SK-N-SH treated with all-trans-retinoic acid at 6 μM for 48 hours (cell line): ENCODE measurements around the gene TNNI2.

Experiments
- ARNTL ChIP-seq: fragments of 450-650 bp; formaldehyde crosslinking; IDR thresholded peaks from 2 replicates; pipeline ENCODE4 v1.5.0; 2020; ENCODE audit warnings: low read depth, mild to moderate bottlenecking, moderate library complexity, borderline replicate concordance
- BACH2 ChIP-seq: fragments of 250-450 bp; sonication (Bioruptor Pico); IDR thresholded peaks from 2 replicates; pipeline ENCODE4 v1.9.0; 2021; ENCODE audit warnings: mild to moderate bottlenecking, borderline replicate concordance
- ESRRG ChIP-seq: fragments of 250-450 bp; sonication (Bioruptor Pico); IDR thresholded peaks from 2 replicates; pipeline ENCODE4 v1.6.1; 2021; ENCODE audit warnings: mild to moderate bottlenecking
- GLIS3 ChIP-seq: fragments of 250-450 bp; sonication (Bioruptor Pico); IDR thresholded peaks from 2 replicates; pipeline ENCODE4 v1.5.0; 2020; ENCODE audit warnings: mild to moderate bottlenecking, moderate library complexity
- OSR1 ChIP-seq: fragments of 250-450 bp; sonication (Bioruptor Pico); IDR thresholded peaks from 2 replicates; pipeline ENCODE4 v1.8.0; 2022; ENCODE audit warnings: moderate library complexity, mild to moderate bottlenecking, inconsistent platforms
- ZC3H10 ChIP-seq: fragments of 250-450 bp; sonication (Bioruptor Pico); IDR thresholded peaks from 2 replicates; pipeline ENCODE4 v1.5.1; 2021; ENCODE audit warnings: mild to moderate bottlenecking, moderate library complexity
- ZFP3 ChIP-seq: fragments of 250-450 bp; sonication (Bioruptor Pico); IDR thresholded peaks from 2 replicates; pipeline ENCODE4 v1.5.0; 2020; ENCODE audit warnings: mild to moderate bottlenecking, moderate library complexity

- no peak for TF ChIP-seq BACH2 (CRISPR knock-in tag)
- TF ChIP-seq ESRRG (CRISPR knock-in tag): no peak
- no peak for TF ChIP-seq GLIS3 (CRISPR knock-in tag)
- TF ChIP-seq ZFP3 (CRISPR knock-in tag): no peak
- TF ChIP-seq ZC3H10 (CRISPR knock-in tag): no peak
- TF ChIP-seq OSR1 (CRISPR knock-in tag): no peak
- no peak for TF ChIP-seq ARNTL (CRISPR knock-in tag)
These were observed 45.7 kb upstream of the TNNI2 start for GRCh38 chr11:1793081-1793480.
